Panc1 (cell line): ENCODE measurements around the gene SNRPA.
A peak's percentile ranks its signal among the peaks of the same experiment; 100 is the strongest.

Experiments
- CTCF ChIP-seq: fragments of 450-650 bp; IDR thresholded peaks from 2 replicates; pipeline ENCODE4 v1.5.1; 2017; ENCODE audit warnings: mild to moderate bottlenecking
- SIN3A ChIP-seq: IDR thresholded peaks from 2 replicates; pipeline ENCODE4 v1.6.1; 2012; ENCODE audit warnings: low read depth, mild to moderate bottlenecking, low read length, moderate library complexity, borderline replicate concordance; ENCODE audit not compliant: insufficient read depth
- TF ChIP-seq, protein P1 (sequence below), 2 experiments: IDR thresholded peaks; 2 replicates each; pipeline ENCODE4 v1.6.1; 2011 to 2012; ENCODE audit warnings: low read depth in 2 of 2, control low read depth in 1 of 2, low read length in 1 of 2, mild to moderate bottlenecking in 1 of 2, moderate library complexity in 1 of 2; ENCODE audit not compliant: insufficient read depth in 1 of 2

DNA sequence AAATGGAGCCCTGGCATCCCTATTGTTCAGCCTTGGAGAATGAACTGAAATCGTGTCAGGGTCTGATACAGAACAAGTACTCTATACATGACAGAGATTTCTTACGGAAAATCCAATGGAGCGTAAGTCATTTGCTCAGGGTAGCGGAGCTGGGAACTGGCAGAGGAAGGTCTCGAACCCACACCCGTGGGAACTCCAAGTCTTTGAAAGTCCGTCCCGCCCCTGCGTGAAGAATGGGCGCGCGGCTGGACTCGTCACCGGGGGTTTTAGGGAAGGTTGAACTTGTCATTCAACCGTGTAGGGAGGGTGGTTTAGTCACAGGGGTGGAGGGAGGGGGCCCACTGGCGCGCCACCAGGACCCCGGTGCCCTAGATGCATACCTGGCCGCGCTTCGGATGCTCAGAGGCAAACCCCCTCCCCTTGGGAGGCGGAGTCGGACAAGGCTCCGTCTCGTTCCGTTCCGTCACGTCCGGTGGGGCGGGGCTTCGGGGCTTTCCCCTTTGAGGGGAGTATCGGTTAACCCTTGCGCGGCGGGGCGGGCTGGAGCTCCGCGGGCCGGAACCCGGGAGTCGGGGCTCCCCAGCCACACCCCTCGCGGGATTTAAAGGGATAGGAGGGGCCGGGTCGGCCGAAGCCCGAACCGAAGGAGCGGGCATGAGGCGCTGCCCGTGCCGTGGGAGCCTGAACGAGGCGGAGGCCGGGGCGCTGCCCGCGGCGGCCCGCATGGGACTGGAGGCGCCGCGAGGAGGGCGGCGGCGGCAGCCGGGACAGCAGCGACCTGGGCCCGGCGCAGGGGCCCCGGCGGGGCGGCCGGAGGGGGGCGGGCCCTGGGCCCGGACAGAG lies 34.3 kb upstream of the SNRPA start, which contains the start of the genes COQ8B and ITPKC:
- TF ChIP-seq CTCF: no peak
- TF ChIP-seq SIN3A: peak; percentile 86; the same call in 1 of the 2 replicates
- TF ChIP-seq, protein P1, sequence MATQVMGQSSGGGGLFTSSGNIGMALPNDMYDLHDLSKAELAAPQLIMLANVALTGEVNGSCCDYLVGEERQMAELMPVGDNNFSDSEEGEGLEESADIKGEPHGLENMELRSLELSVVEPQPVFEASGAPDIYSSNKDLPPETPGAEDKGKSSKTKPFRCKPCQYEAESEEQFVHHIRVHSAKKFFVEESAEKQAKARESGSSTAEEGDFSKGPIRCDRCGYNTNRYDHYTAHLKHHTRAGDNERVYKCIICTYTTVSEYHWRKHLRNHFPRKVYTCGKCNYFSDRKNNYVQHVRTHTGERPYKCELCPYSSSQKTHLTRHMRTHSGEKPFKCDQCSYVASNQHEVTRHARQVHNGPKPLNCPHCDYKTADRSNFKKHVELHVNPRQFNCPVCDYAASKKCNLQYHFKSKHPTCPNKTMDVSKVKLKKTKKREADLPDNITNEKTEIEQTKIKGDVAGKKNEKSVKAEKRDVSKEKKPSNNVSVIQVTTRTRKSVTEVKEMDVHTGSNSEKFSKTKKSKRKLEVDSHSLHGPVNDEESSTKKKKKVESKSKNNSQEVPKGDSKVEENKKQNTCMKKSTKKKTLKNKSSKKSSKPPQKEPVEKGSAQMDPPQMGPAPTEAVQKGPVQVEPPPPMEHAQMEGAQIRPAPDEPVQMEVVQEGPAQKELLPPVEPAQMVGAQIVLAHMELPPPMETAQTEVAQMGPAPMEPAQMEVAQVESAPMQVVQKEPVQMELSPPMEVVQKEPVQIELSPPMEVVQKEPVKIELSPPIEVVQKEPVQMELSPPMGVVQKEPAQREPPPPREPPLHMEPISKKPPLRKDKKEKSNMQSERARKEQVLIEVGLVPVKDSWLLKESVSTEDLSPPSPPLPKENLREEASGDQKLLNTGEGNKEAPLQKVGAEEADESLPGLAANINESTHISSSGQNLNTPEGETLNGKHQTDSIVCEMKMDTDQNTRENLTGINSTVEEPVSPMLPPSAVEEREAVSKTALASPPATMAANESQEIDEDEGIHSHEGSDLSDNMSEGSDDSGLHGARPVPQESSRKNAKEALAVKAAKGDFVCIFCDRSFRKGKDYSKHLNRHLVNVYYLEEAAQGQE (IDR thresholded peaks at IDR 0.05; ENCODE audit: insufficient read depth in 1 of 2, low read depth in 2 of 2, low read length in 1 of 2): no peak
